ENCODE results near the gene KCNG4.
"Not testable (repeated sequence)": the region's sequence is repeated elsewhere in the genome, so short reads cannot be mapped to it uniquely, and the experiment has no call there.

KCNG4 gene

GRCh38 chr16:84234321-84235241 lies 5.2 kb downstream of the KCNG4 start:
- DNase-seq (ENCODE audit: low read depth in 2 of 2) = no peak

- no peak for DNase-seq (ENCODE audit: low read depth in 2 of 2)
These were observed 6.1 kb downstream of the KCNG4 start for GRCh38 chr16:84233748-84234147.

GRCh38 chr16:84232969-84233368 lies 6.8 kb downstream of the KCNG4 start:
- no peak for DNase-seq (ENCODE audit: low read depth in 2 of 2)

GRCh38 chr16:84232060-84232459 lies 7.8 kb downstream of the KCNG4 start:
- no peak for DNase-seq (ENCODE audit: low read depth in 2 of 2)

GRCh38 chr16:84229471-84229870 lies 10.3 kb downstream of the KCNG4 start:
- no peak for DNase-seq (ENCODE audit: low read depth in 2 of 2)

- DNase-seq (ENCODE audit: low read depth in 2 of 2) = no peak
These were observed 11.5 kb downstream of the KCNG4 start for GRCh38 chr16:84228256-84228838.

GRCh38 chr16:84227548-84227947 lies 12.3 kb downstream of the KCNG4 start:
- no peak for DNase-seq (ENCODE audit: low read depth in 2 of 2)

- DNase-seq (ENCODE audit: low read depth in 2 of 2) = no peak
These were observed 13.8 kb downstream of the KCNG4 start for GRCh38 chr16:84226026-84226425.

- DNase-seq (ENCODE audit: low read depth in 2 of 2) = no peak
These were observed 14.2 kb downstream of the KCNG4 start for GRCh38 chr16:84225571-84225970.

- DNase-seq (ENCODE audit: low read depth in 2 of 2) = no peak
These were observed 14.7 kb downstream of the KCNG4 start for GRCh38 chr16:84225126-84225525.

GRCh38 chr16:84224554-84224953 lies 15.3 kb downstream of the KCNG4 start:
- no peak for DNase-seq (ENCODE audit: low read depth in 2 of 2)

- DNase-seq (ENCODE audit: low read depth in 2 of 2) = no peak
These were observed 16.4 kb downstream of the KCNG4 start for GRCh38 chr16:84223456-84223855.

- DNase-seq (ENCODE audit: low read depth in 2 of 2) = no peak
These were observed 19.0 kb downstream of the KCNG4 start for GRCh38 chr16:84220851-84221250.

- DNase-seq (ENCODE audit: low read depth in 2 of 2) = no peak
These were observed 20.9 kb downstream of the KCNG4 start for GRCh38 chr16:84218956-84219355.

- no peak for DNase-seq (ENCODE audit: low read depth in 2 of 2)
These were observed 21.5 kb downstream of the KCNG4 start for GRCh38 chr16:84218176-84218823.

- not testable (repeated sequence) for DNase-seq (ENCODE audit: low read depth in 2 of 2)
These were observed 23.7 kb downstream of the KCNG4 start for GRCh38 chr16:84216144-84216543.

- no peak for DNase-seq (ENCODE audit: low read depth in 2 of 2)
These were observed 24.3 kb downstream of the KCNG4 start for GRCh38 chr16:84215531-84215930.

- DNase-seq (ENCODE audit: low read depth in 2 of 2) = no peak
These were observed 25.3 kb downstream of the KCNG4 start for GRCh38 chr16:84214451-84215066.

- DNase-seq (ENCODE audit: low read depth in 2 of 2) = no peak
These were observed 27.2 kb downstream of the KCNG4 start for GRCh38 chr16:84212631-84213030.

GRCh38 chr16:84212154-84212553 lies 27.7 kb downstream of the KCNG4 start:
- no peak for DNase-seq (ENCODE audit: low read depth in 2 of 2)

- no peak for DNase-seq (ENCODE audit: low read depth in 2 of 2)
These were observed 29.8 kb downstream of the KCNG4 start for GRCh38 chr16:84209989-84210388.

- no peak for DNase-seq (ENCODE audit: low read depth in 2 of 2)
These were observed 31.9 kb downstream of the KCNG4 start for GRCh38 chr16:84207879-84208278.

All from stimulated activated CD4-positive, alpha-beta T cell treated with anti-CD3 and anti-CD28 coated beads, Interleukin-15, amount 100 ng/mL, for 48 hours (primary cell).